Smooth muscle cell (in vitro differentiated cells): ENCODE data around the gene AHCYL2. TPM values are rescaled to one million over a fixed set of nuclear protein-coding genes. Genes with fewer than 3 reads are reported as not detected.
"Not testable (repeated sequence)": the region's sequence is repeated elsewhere in the genome, so short reads cannot be mapped to it uniquely, and the experiment has no call there.

Experiments
- DNase-seq: peaks from one replicate; lab custom pipeline; 2025; ENCODE audit not compliant: unreplicated experiment; lab: John Stamatoyannopoulos, UW
- H2AFZ ChIP-seq: fragments of 200-600 bp; sonication (generic); 2 replicates; pipeline ENCODE4 v1.6.0; 2016; ENCODE audit warnings: antibody characterized with exemption, low read depth, mild to moderate bottlenecking
- H3F3A ChIP-seq: fragments of 200-600 bp; sonication (generic); 2 replicates; pipeline ENCODE4 v1.6.0; 2017; ENCODE audit warnings: antibody characterized with exemption, low read depth
- H3K27ac ChIP-seq: fragments of 200-600 bp; sonication (generic); 2 replicates; pipeline ENCODE4 v1.5.1; 2016; ENCODE audit warnings: low read depth, mild to moderate bottlenecking
- H3K27me3 ChIP-seq: fragments of 200-600 bp; sonication (generic); 2 replicates; pipeline ENCODE4 v1.6.1; 2016; ENCODE audit warnings: low read depth, mild to moderate bottlenecking
- H3K36me3 ChIP-seq: fragments of 200-600 bp; sonication (generic); 2 replicates; pipeline ENCODE4 v1.5.1; 2016; ENCODE audit warnings: low read depth
- H3K4me1 ChIP-seq: fragments of 200-600 bp; sonication (generic); 2 replicates; pipeline ENCODE4 v1.5.1; 2016; ENCODE audit warnings: low read depth
- H3K4me2 ChIP-seq: fragments of 200-600 bp; sonication (generic); 2 replicates; pipeline ENCODE4 v1.6.0; 2016; ENCODE audit warnings: mild to moderate bottlenecking
- H3K4me3 ChIP-seq: fragments of 200-600 bp; sonication (generic); 2 replicates; pipeline ENCODE4 v1.5.1; 2016; ENCODE audit warnings: mild to moderate bottlenecking
- H3K79me2 ChIP-seq: fragments of 200-600 bp; sonication (generic); 2 replicates; pipeline ENCODE4 v1.6.0; 2016; ENCODE audit warnings: low read depth, mild to moderate bottlenecking
- H3K9ac ChIP-seq: fragments of 200-600 bp; sonication (generic); 2 replicates; pipeline ENCODE4 v1.6.0; 2016; ENCODE audit warnings: low read depth
- H3K9me3 ChIP-seq: fragments of 200-600 bp; sonication (generic); replicated peaks from 2 replicates; pipeline ENCODE4 v1.5.1; 2016; ENCODE audit warnings: low read depth
- H4K20me1 ChIP-seq: fragments of 200-600 bp; sonication (generic); 2 replicates; pipeline ENCODE4 v1.6.0; 2016; ENCODE audit warnings: low read depth
- CTCF ChIP-seq: fragments of 200-600 bp; sonication (generic); IDR thresholded peaks from 2 replicates; pipeline ENCODE4 v1.5.1; 2017; ENCODE audit warnings: borderline replicate concordance, mild to moderate bottlenecking, antibody characterized with exemption; ENCODE audit not compliant: insufficient read depth, poor library complexity, severe bottlenecking
- WGBS: methylation state at CpG from one replicate; pipeline ENCODE4 v1.1.7; 2016; ENCODE audit warnings: low lambda C conversion rate; 5-methylcytosine and 5-hydroxymethylcytosine counted together
- polyA plus RNA-seq: library from polyadenylated mRNA; unstranded; fragments of >200 nt; fragmentation: Nextera tagmentation; extraction: Ambion mirVana; gene quantifications from 2 replicates; pipeline ENCODE4 v1.2.1, GENCODE V29; 2016
- total RNA-seq: library from RNA; depleted of rRNA; stranded (reverse); fragments of >200 nt; gene quantifications from 2 replicates; pipeline ENCODE4 v1.2.3, GENCODE V29; 2014

The AHCYL2 gene
- total and polyA plus RNA-seq, 2 experiments from 2014 or later: 6.3 to 7.3 TPM

GRCh38 chr7:129348023-129348740 is 123.4 kb downstream of the AHCYL2 start:
- Histone ChIP-seq H3K4me1 (no peaks in the 10 kb centered on the region), H3K4me3 (no peak overlapping the region), H3K36me3 (no peaks in the 10 kb centered on the region), H3K27me3 (no peaks in the 10 kb centered on the region), H3K79me2 (no peaks in the 10 kb centered on the region), H3K9me3 (no peaks in the 10 kb centered on the region), H3F3A (no peaks in the 10 kb centered on the region), H3K9ac (no peak overlapping the region), H3K27ac (no peak overlapping the region), H3K4me2 (no peak overlapping the region), H2AFZ (no peak overlapping the region), H4K20me1 (no peaks in the 10 kb centered on the region)
- DNase-seq: no peak
- TF ChIP-seq CTCF: no peak
- WGBS: 88% methylated on average over 2 of the region's 2 CpGs

GRCh38 chr7:129351320-129351719 is 126.5 kb downstream of the AHCYL2 start:
- H4K20me1 ChIP-seq: no peaks in the 10 kb centered on the region
- no peak overlapping the region for H3K4me2 ChIP-seq
- no peaks in the 10 kb centered on the region for H3K9me3 ChIP-seq
- H2AFZ ChIP-seq: no peak overlapping the region
- WGBS: 84% methylated on average over 3 of the region's 3 CpGs
- H3K9ac ChIP-seq: no peak overlapping the region
- no peaks in the 10 kb centered on the region for H3F3A ChIP-seq
- no peaks in the 10 kb centered on the region for H3K36me3 ChIP-seq
- H3K27me3 ChIP-seq: no peaks in the 10 kb centered on the region
- H3K79me2 ChIP-seq: no peaks in the 10 kb centered on the region
- no peak for TF ChIP-seq CTCF
- H3K4me3 ChIP-seq: no peak overlapping the region
- no peak for DNase-seq
- H3K27ac ChIP-seq: no peak overlapping the region
- no peaks in the 10 kb centered on the region for H3K4me1 ChIP-seq

GRCh38 chr7:129353104-129353503 is 128.3 kb downstream of the AHCYL2 start:
- not testable (repeated sequence) for H3K36me3 ChIP-seq, H3K4me1 ChIP-seq, H3F3A ChIP-seq, H3K27me3 ChIP-seq, H3K9ac ChIP-seq, H3K9me3 ChIP-seq, H3K4me2 ChIP-seq, H3K79me2 ChIP-seq, H3K27ac ChIP-seq, DNase-seq, H4K20me1 ChIP-seq, H2AFZ ChIP-seq, H3K4me3 ChIP-seq
- WGBS: 85% methylated on average over 5 of the region's 5 CpGs

- Histone ChIP-seq H3K27me3 (no peaks in the 10 kb centered on the region), H3K4me2 (no peak overlapping the region), H3K79me2 (no peaks in the 10 kb centered on the region), H3K9me3 (no peaks in the 10 kb centered on the region), H3K36me3 (no peaks in the 10 kb centered on the region), H2AFZ (no peak overlapping the region), H3F3A (no peaks in the 10 kb centered on the region), H3K9ac (no peak overlapping the region), H4K20me1 (no peaks in the 10 kb centered on the region), H3K27ac (no peak overlapping the region), H3K4me1 (no peaks in the 10 kb centered on the region), H3K4me3 (no peak overlapping the region)
- TF ChIP-seq CTCF: no peak
- 87% methylated on average over 5 of the region's 5 CpGs for WGBS
- no peak for DNase-seq
Measured at GRCh38 chr7:129354428-129355157, 129.8 kb downstream of the AHCYL2 start.
